Measurements from ENCODE around the gene C1orf167.

Gene C1orf167

DNA sequence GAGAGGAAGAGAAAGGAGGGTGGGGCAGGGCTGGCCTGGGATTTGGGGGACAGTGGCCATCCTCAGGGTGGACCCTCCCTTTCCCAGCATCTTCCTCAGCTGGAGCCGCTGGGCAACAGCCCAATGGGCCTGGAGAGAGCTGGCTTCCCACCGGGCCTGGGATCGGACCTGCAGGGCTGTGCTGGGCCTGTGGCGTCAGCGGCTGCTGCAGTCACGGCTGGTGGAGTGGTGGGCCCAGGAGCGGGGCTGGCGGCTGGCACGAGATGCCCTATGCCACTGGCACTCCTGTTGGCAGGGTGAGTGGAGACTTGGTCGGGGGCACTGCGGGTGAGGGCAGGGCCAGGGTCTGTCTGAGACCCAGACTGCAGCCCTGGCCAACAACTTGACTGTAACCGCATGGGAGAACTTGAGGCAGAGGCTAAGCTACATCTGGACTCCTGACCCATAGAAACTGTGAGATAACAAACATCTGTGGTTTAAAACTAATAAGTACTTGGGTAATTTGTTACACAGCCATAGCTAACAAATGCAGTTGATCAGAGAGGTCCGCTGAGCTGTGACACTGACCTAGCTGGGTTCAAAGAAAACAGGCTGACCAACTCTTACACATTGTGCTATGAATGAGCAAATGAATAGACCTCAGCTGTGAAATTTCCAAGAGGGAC, 17.9 kb downstream of the C1orf167 start:
- no peak overlapping the region for H3K4me3 ChIP-seq (ENCODE audit: low read depth, low read length)
- no peak for DNase-seq (ENCODE audit: low read depth)
- no peak for TF ChIP-seq MYC (IDR thresholded peaks at IDR 0.05; ENCODE audit: low read depth, low read length)
- TF ChIP-seq MAX (IDR thresholded peaks at IDR 0.05; ENCODE audit: low read depth, low read length), result no peak
- no peak for TF ChIP-seq CTCF (IDR thresholded peaks at IDR 0.05; ENCODE audit: low read depth, low read length)
- no peak for TF ChIP-seq POLR2A (IDR thresholded peaks at IDR 0.05; ENCODE audit: extremely low read depth, insufficient read length)

DNA sequence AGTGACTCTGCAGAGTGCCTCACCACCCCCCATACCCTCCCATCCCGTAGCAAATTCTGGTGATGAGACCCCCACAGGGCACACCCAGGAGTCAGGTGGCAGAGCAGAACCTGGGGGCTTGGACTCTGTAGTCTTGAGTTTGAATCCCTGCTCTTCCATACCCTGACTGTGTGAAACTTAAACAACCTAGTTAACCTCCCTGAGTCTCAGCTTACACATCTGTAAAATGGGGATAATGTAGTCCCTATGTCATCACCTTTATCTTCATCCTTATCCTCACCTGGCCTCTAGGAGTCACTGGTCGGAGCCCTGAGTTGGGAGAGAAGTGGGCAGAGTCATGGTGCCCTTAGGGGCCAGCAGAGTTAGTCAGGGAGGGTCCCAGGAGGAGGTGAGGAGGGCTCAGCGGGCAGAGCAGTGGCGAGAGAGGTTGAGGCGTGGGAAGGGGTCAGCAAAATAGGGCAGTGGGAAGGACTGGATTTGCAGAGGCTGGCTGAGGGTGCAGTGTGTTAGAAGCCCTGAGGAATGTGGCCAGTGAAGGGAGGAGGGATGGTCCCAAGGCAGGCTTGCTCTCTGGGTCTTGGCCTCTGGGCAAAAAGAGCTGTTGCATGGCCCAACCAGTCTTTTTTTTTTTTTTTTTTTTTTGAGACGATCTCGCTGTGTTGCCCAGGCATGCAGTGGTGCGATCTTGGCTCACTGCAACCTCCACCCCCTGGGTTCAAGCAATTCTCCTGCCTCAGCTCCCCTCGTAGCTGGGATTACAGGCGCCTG, 18.6 kb downstream of the C1orf167 start:
- H3K4me3 ChIP-seq (ENCODE audit: low read depth, low read length), result no peak overlapping the region
- DNase-seq (ENCODE audit: low read depth), result no peak
- TF ChIP-seq POLR2A (IDR thresholded peaks at IDR 0.05; ENCODE audit: extremely low read depth, insufficient read length), result no peak
- no peak for TF ChIP-seq CTCF (IDR thresholded peaks at IDR 0.05; ENCODE audit: low read depth, low read length)
- TF ChIP-seq MAX (IDR thresholded peaks at IDR 0.05; ENCODE audit: low read depth, low read length), result no peak
- TF ChIP-seq MYC (IDR thresholded peaks at IDR 0.05; ENCODE audit: low read depth, low read length), result no peak

DNA sequence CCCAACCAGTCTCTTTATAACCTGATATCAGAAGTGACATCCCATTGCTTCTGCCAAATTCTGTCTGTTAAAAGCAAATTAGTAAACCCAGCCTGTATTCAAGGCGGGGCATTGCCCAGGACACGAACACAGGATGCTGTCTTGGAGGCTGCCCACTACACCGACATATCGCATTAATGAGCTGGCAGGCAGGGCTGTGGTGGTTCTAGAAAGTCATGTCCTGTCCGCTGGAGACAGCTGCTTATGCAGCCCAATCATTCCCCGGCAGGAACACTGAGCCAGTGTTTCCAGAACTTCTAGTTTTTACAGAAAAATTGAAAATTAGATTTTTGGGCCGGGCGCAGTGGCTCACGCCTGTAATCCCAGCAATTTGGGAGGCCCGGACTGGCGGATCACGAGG, 19.3 kb downstream of the C1orf167 start:
- no peak for DNase-seq (ENCODE audit: low read depth)
- TF ChIP-seq MAX (IDR thresholded peaks at IDR 0.05; ENCODE audit: low read depth, low read length), result no peak
- no peak for TF ChIP-seq POLR2A (IDR thresholded peaks at IDR 0.05; ENCODE audit: extremely low read depth, insufficient read length)
- TF ChIP-seq CTCF (IDR thresholded peaks at IDR 0.05; ENCODE audit: low read depth, low read length), result no peak
- no peak for TF ChIP-seq MYC (IDR thresholded peaks at IDR 0.05; ENCODE audit: low read depth, low read length)
- H3K4me3 ChIP-seq (ENCODE audit: low read depth, low read length), result no peak overlapping the region

GRCh38 chr1:11782127-11782708, 20.2 kb downstream of the C1orf167 start:
- DNase-seq (ENCODE audit: low read depth), result no peak
- no peak overlapping the region for H3K4me3 ChIP-seq (ENCODE audit: low read depth, low read length)
- TF ChIP-seq CTCF (IDR thresholded peaks at IDR 0.05; ENCODE audit: low read depth, low read length) (no peak), POLR2A (IDR thresholded peaks at IDR 0.05; ENCODE audit: extremely low read depth, insufficient read length) (no peak), MYC (IDR thresholded peaks at IDR 0.05; ENCODE audit: low read depth, low read length) (no peak), MAX (IDR thresholded peaks at IDR 0.05; ENCODE audit: low read depth, low read length) (no peak)

- H3K4me3 ChIP-seq (ENCODE audit: low read depth, low read length), result no peak overlapping the region
- TF ChIP-seq MAX (IDR thresholded peaks at IDR 0.05; ENCODE audit: low read depth, low read length), result no peak
- no peak for DNase-seq (ENCODE audit: low read depth)
Observed at GRCh38 chr1:11783556-11783955, 21.6 kb downstream of the C1orf167 start.

Measured in NB4 (cell line).